KBM-7 (cell line): Measurements from ENCODE around the gene FLRT1.

ENCODE experiments used
- DNase-seq: peaks from one replicate; pipeline ENCODE4 v3.0.0-alpha.2; 2015
- in situ Hi-C: fragments of 300-500 bp; cut with MboI; formaldehyde crosslinking; loops from 2 replicates; pipeline ENCODE4 v1.14.3; 2020; ENCODE audit warnings: low sequenced_read_pairs, low pct_unique_long_range_greater_than_20kb, mixed read lengths

Gene FLRT1

DNA sequence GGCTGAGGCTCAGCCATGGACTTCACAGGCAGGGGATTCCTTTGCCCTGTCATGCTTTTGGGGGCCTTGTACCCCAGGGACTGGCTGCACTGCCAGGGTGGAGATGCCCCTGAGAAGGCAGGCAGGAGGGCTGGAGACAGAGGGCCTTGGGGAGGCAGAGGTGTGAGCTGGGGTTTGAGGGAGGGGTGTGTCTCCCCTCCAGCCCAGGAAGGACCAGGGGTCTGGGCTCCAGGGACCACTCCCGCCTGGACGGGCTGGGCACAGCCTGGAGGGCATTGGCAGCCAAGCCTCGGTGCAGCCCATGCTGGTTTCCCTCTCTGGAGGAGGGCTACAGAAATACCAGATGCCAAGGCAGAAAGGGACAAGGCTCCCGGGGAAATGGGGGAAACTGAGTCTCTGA, 30.0 kb upstream of the FLRT1 start:
- in situ Hi-C loops, result no loop called here
- DNase-seq, result no peak

- in situ Hi-C loops, result no loop called here
- DNase-seq, result no peak
These were observed 29.3 kb upstream of the FLRT1 start for GRCh38 chr11:64006398-64006797.

GRCh38 chr11:64007160-64007628, 28.5 kb upstream of the FLRT1 start:
- in situ Hi-C loops, result no loop called here
- no peak for DNase-seq

DNA sequence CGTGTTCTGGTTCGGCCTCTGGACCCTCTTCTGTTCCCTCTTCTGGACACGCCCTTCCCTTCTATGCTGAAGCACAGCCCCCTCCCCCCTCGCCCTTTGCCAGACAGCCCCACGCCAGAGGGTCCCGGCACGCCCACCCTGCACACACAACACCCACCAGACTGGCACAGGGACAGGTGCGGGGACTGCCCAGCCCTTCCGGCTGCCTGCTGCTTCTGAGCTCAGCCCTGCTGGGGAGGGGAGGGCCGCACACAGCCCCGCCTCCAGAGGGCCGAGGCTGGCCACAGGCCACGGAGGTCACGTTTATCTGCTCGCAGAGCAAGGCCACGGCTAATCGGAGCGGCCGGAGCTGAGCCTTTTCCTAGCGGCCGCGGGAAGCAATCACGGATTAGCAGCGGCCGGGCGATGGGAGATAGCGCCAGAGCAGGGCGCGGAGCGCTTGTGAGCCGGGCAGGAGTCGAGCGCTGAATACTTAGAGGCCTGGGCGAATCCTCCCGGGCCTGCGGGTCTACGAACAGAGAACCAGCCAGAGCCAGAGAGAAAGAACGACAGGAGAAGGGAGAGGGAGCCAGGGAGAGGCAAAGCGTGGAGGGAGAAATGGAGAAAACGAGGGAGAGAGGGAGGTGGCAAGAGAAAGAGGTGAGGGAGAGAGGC, 28.0 kb upstream of the FLRT1 start:
- in situ Hi-C loops, result no loop called here
- no peak for DNase-seq

DNA sequence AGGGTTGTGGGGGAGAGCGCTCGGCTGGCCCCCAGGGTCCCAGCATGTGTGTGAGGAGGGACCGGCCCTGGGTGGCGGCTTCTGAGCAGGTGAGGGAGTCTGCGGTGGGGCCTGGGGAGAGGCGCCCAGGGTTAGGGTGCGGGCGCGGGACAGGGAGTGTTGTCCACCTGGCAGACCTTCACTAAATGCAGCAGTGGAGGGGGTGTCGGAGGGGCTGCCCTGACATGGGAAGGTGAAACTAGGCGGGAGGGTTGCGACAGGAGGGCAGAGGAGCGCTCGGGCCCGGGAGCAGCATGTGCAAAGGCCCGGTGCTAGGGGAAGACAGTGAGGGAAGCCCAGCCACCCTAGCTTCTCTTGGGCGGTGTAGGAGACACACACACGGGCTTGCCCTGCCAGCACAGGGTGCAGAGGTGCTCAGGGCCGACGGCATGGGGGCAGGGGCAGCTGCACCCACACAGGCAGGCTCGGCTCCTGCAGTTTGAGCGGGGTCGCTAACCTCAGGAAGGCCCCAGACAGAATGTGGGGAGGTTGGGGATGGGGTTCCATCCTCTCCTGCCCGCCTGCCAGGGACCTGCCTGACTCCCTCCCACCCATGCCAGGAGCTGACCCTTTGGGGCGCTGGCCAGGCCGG, 27.3 kb upstream of the FLRT1 start:
- no peak for DNase-seq
- in situ Hi-C loops, result no loop called here

DNA sequence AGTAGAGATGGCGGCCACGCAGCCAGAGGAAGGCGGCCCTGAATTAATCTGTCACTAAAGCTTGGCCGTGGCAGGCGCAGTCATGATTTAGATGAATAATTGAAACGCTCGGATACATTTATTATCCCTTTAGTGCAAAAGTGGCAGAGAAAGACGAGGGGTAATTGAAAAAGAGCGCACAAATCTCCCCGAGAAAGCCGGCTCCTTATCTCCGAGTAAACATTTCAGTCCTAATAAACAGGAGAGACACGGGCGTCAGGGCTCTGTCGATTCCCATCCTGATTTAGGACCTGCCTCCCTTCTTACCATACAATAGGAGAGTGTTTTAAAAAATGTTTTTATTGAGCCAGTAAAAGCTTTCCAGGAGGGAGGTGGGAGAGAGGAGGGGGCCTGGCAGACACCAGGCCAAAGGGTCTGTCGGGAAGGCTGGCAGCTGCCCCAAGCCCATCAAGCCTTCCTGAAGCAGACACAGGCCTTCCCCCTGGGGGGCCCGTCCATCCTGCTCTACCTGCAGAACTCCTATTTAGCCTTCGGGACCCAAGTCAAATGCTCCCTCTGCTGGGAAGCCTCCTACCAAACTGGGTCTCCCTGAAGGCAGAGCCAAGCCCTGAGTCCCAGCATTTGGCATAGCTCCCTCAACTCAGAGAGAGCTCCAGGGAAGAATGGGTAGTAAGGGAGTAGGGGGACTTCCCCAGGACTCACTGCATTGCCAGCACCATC, 26.7 kb upstream of the FLRT1 start:
- no peak for DNase-seq
- in situ Hi-C loops, result no loop called here

- in situ Hi-C loops, result no loop called here
- no peak for DNase-seq
These were observed 26.0 kb upstream of the FLRT1 start for GRCh38 chr11:64009710-64010109.

DNA sequence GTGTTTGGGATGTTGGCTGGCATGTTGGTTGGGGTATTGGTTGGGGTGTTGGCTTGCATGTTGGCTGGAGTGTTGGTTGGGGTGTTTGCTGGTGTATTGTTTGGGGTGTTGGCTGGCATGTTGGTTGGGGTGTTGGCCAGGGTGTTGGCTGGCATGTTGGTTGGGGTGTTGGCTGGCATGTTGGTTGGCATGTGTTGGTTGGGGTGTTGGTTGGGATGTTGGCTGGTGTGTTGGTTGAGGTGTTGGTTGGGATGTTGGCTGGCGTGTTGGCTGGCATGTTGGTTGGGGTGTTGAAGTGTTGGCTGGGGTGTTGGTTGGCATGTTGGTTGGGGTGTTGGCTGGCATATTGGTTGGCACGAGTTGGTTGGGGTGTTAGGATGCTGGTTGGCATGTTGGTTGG, 24.9 kb upstream of the FLRT1 start:
- in situ Hi-C loops, result no loop called here
- DNase-seq, result no peak

- no peak for DNase-seq
- in situ Hi-C loops, result no loop called here
These were observed 24.4 kb upstream of the FLRT1 start for GRCh38 chr11:64011371-64011770.

- no peak for DNase-seq
- in situ Hi-C loops, result no loop called here
These were observed 22.4 kb upstream of the FLRT1 start for GRCh38 chr11:64013141-64013896.

- in situ Hi-C loops, result no loop called here
- no peak for DNase-seq
These were observed 21.4 kb upstream of the FLRT1 start for GRCh38 chr11:64014356-64014755.

- in situ Hi-C loops, result no loop called here
- no peak for DNase-seq
These were observed 20.2 kb upstream of the FLRT1 start for GRCh38 chr11:64015510-64015909.

DNA sequence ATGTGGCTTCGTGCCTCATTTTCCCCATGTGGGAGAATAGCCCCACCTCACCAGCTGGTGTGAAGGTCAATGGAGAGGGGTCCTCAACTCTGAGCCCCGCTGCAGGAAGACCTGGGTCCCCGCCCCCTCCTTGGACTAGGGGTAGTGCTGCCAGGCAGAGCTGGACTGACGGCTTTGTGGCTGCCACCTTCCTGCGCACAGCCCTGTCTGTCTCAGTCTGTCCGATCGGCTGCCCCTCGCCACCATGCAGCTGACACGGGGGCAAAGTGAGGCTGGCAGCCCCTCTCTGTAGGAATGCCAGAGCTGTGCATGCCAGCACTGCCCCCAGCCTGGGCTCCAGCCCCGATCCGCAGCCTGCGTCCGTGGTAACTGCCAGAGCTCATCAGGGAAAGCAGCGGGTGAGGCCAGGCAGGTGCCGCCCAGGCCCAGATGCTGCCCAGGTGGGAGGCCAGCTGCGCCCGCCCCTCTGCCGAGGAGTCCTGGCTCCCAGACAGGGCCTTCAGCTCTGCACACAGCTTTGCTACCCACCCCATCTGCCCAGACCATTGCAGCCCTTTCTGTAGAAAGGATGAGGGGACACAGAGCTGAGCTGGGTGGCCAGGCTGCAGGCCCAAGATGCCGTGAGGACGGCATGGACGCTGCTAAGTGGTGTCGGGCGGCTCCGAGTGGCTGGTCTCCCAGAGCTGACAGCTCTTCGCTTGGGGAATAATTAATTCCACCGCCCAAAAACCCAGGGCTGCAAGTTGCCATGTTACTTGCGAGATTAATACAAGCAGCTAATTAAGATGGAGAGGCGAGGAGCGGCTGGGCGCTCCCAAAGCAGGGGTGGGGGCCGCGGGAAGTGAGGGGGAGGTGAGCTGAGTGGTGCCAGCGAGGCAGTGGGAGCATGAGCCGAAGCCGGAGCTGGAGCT, 19.5 kb upstream of the FLRT1 start:
- in situ Hi-C loops, result no loop called here
- no peak for DNase-seq

- no peak for DNase-seq
These were observed 17.8 kb upstream of the FLRT1 start for GRCh38 chr11:64017945-64018224.

DNA sequence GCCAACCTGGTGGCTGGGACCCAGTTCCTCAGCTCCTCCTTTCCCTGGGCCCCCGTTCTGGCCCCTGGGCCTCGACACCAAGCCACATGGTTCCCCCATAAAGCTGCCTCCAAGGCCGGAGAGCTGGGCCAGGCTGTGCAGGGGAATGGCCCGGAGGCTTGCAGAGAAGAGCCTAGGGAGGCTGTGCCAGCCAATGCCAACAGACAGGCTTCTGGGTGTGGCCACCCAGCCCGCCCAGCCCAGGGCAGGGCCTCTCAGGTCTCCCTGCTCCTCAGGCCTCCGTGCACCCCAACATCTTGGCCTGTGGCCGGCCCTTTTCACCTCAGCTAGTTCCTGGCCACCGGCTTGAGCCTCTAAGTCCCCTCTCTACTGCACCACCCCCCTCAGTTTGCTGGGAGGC, 17.4 kb upstream of the FLRT1 start:
- in situ Hi-C loops, result no loop called here
- DNase-seq, result no peak

More at GRCh38 chr11:64017945-64018224, 17.8 kb upstream of the FLRT1 start:
- in situ Hi-C loops, result no loop called here

DNA sequence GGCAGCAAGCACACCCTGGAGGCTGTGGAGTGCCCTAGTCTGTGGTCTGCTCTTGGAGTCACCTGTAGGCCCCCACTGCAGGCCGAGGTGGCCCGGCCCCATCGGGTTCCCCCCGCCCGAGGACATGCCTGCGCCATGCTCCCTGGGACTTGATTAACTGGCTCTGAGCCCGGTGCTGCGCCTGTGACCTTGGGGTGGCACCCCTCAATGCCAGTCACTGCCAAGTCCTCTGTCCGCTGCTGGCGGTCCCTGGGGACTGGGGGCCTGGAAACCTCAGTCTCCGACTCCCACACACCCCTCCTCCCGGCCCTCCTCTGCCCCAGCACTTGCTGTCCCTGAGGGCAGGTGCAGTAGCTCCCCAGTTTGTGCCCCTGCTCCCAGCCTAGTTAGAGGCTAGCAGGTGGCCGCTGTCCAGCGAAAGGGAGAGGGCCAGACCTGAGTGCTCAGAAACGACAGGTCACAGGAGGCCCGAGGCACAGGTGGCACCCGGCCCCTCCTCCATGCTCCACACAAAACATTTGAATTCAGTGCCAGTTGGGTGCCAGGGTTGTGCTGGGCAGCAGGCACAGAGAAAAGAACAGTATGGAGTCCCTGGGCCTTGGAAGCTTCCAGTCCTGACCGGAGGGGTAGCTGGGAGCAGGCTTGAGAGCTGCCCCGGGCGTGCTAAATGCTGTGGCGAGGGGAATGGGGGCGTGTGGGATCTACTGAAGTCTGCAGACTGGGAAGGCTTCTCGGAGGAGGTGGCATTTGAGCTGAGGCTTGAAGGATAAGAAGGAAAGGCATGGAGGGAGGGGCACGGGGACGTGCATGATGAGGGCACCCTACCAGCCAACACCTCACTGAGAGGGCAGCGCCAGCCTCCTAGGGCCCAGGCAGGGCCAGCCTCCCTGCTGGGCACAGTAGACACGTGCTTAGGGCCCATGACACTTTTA, 16.4 kb upstream of the FLRT1 start:
- in situ Hi-C loops, result no loop called here
- DNase-seq, result no peak

DNA sequence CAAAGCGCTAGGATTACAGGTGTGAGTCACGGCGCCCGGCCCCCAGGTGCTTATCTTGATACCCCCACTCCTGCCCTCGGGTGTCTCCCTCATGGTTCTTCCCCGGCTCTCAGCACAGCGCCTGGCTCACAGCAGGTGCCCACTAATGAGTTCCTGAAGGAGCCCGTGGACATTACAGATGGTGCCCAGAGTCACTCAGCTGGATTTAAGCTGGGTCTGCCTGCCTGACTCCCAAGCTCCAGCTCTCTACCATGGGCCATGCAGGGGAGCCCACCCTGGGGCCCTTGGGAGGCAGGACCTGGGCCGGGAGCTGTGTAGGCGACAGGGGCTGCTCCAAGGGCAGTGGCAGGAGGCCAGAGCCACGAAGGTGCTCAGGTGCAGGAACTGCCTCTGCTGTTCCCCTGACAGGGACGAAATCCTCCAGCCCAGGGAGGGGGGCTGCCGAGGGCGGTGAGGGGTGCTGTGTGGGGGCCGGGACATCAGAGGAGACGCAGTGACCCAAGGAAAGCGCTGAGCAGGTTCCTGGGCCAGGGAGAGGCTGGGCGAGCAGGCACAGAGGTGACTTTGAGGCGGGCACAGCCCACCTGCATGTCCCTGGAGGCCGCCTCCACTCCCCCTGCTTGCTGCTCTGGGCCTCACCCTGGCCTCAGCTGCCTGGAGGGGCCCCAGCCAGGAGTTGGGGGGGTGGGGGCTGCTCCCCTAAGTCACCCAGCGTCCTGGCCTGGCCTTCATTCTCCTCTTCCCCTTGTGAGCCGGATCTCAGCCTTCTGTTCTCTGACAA, 14.6 kb upstream of the FLRT1 start:
- in situ Hi-C loops, result no loop called here
- DNase-seq, result no peak
